ENCODE data around the gene PCDHGA6.

The PCDHGA6 gene

DNA sequence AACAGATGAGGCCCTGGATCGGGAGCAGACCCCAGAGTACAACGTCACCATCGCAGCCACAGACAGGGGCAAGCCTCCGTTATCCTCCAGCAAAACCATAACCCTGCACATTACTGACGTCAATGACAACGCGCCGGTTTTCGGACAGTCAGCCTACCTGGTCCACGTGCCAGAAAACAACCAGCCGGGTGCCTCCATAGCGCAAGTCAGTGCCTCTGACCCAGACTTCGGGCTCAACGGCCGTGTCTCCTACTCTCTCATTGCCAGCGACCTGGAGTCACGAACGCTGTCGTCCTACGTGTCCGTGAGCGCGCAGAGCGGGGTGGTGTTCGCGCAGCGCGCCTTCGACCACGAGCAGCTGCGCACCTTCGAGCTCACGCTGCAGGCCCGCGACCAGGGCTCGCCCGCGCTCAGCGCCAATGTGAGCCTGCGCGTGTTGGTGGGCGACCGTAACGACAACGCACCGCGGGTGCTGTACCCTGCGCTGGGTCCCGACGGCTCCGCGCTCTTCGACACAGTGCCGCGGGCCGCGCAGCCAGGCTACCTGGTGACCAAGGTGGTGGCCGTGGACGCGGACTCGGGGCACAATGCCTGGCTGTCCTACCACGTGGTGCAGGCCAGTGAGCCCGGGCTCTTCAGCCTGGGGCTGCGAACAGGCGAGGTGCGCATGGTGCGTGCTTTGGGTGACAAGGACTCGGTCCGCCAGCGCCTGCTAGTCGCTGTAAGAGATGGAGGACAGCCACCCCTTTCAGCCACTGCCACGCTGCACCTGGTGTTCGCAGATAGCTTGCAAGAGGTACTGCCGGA lies 45.6 kb downstream of the PCDHGA6 start:
- no peak for DNase-seq (ENCODE audit: low read depth)

DNA sequence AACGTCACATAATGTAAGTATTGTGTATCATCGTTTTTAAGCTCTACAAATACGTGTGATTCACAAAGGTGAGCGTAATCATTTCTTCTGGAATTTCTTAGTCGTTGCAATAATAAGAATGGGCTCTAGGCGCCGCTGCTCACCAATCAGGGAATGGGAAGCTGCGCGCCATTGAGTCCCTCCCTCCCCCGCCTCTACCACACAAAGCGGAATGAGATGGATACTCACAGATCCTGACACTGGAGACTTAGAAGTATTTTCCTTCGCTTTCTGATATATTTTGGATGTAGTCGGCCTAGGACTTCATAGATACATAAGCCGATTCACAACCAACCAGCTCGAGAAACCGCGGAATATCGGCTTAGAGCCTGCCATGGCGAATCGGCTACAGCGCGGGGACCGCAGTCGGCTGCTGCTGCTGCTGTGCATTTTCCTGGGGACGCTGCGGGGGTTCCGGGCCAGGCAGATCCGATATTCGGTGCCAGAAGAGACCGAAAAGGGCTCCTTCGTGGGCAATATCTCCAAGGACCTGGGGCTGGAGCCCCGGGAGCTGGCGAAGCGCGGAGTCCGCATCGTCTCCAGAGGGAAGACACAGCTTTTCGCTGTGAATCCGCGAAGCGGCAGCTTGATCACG lies 47.3 kb downstream of the PCDHGA6 start, which contains the start of gene PCDHGA11:
Gene PCDHGA11 (plus strand): TSS at position 197 of the 634 bp plus-strand sequence. CDS start 177 bp downstream, at position 374.
- DNase-seq (ENCODE audit: low read depth): peak; percentile 47

DNA sequence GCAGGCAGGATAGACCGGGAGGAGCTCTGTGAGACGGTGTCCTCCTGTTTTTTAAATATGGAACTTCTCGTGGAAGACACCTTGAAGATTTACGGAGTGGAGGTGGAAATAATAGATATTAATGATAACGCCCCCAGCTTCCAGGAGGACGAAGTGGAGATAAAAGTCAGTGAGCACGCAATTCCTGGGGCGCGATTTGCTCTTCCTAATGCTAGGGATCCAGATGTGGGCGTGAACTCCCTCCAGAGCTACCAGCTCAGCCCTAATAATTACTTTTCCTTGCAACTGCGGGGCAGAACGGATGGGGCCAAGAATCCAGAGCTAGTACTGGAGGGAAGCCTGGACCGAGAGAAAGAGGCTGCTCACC lies 47.8 kb downstream of the PCDHGA6 start:
- no peak for DNase-seq (ENCODE audit: low read depth)

DNA sequence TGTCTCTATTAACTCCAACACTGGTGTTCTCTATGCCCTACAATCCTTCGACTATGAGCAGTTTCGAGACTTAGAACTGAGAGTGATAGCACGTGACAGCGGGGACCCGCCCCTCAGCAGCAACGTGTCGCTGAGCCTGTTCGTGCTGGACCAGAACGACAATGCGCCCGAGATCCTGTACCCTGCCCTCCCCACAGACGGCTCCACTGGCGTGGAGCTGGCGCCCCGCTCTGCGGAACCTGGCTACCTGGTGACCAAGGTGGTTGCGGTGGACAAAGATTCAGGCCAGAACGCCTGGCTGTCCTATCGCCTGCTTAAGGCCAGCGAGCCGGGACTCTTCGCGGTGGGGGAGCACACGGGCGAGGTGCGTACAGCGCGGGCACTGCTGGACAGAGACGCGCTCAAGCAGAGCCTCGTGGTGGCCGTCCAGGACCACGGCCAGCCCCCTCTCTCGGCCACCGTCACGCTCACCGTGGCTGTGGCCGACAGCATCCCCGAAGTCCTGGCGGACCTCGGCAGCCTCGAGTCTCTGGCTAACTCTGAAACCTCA lies 49.1 kb downstream of the PCDHGA6 start:
- DNase-seq (ENCODE audit: low read depth): no peak

DNA sequence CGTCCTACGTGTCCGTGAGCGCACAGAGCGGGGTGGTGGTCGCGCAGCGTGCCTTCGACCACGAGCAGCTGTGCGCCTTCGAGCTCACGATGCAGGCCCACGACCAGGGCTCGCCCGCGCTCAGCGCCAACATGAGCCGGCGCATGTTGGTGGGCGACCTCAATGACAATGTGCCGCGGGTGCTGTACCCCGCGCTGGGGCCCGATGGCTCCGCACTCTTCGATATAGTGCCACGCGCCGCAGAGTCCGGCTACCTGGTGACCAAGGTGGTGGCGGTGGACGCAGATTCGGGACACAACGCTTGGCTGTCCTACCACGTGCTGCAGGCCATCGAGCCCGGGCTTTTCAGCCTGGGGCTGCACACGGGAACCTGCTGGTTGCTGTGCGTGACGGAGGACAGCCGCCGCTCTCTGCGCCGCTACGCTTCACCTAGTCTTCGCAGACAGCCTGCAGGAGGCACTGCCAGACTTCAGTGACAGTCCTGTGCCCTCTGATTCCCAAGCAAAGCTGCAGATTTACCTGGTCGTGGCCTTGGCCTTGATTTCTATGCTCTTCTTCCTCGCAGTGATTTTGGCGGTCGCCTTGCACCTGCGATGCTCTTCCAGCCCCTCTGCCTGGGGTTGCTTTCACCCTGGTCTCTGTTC lies 54.2 kb downstream of the PCDHGA6 start:
- DNase-seq (ENCODE audit: low read depth): no peak
